ENCODE results near the gene JMJD7.

The JMJD7 gene

GRCh38 chr15:41886741-41887140 is 58.8 kb downstream of the JMJD7 start:
- DNase-seq = no peak

GRCh38 chr15:41887161-41887560 is 59.3 kb downstream of the JMJD7 start:
- no peak for DNase-seq
